Pancreas (tissue), 10 donors: ENCODE measurements around the gene MESD. TPM values are rescaled to one million over a fixed set of nuclear protein-coding genes. Genes with fewer than 3 reads are reported as not detected.

Experiments used
- ATAC-seq, 4 donors: fragments of 200-7000 bp; cut with Tn5 transposase; one replicate each; pipeline versions ENCODE4 v1.8.0 to v1.9.1; 2020; ENCODE audit warnings: mild to moderate bottlenecking in 4 of 4, moderate library complexity in 4 of 4
- DNase-seq, 6 donors: peaks; one replicate each; pipeline ENCODE4 v3.0.0-alpha.2; 2020
- FAIRE-seq: peaks from 2 replicates; lab custom pipeline; 2012; peaks lifted over from hg19 to GRCh38; lab: Jason Lieb, UNC
- H3K27ac ChIP-seq, 4 donors: fragments of 200-600 bp; sonication (generic); 1 replicate in 3 of 4; 2 replicates in 1 of 4; pipeline versions ENCODE4 v1.5.0 to v1.8.0; 2020
- H3K27me3 ChIP-seq, 4 donors: fragments of 200-600 bp; one replicate each; pipeline ENCODE4 v1.8.0; 2021
- H3K36me3 ChIP-seq, 3 donors: fragments of 200-600 bp; sonication (generic) in 1 of 3; one replicate each; pipeline versions ENCODE4 v1.5.0 to v1.8.0; 2020 to 2021
- H3K4me1 ChIP-seq, 3 donors: fragments of 200-600 bp; one replicate each; pipeline ENCODE4 v1.8.0; 2021
- H3K4me3 ChIP-seq, 4 donors: fragments of 200-600 bp; sonication (generic) in 2 of 4; one replicate each; pipeline versions ENCODE4 v1.5.0 to v1.8.0; 2020 to 2021
- H3K9me3 ChIP-seq, 4 donors: fragments of 200-600 bp; one replicate each; pipeline ENCODE4 v1.8.0; 2021
- CTCF ChIP-seq, 4 donors: fragments of 200-600 bp; sonication (generic) in 3 of 4; IDR thresholded peaks; one replicate each; pipeline versions ENCODE4 v1.5.0 to v1.8.0; 2021; ENCODE audit warnings: antibody characterized with exemption in 4 of 4
- WGBS, 2 donors: extraction: QIAGEN DNeasy Blood & Tissue Kit; methylation state at CpG; one replicate each; pipeline ENCODE4 v1.1.7; 2013; 5-methylcytosine and 5-hydroxymethylcytosine counted together
- intact Hi-C, 3 donors: fragments of 100-400 bp; cut with DNase I; formaldehyde crosslinking; loops; one replicate each; pipeline versions ENCODE4 v1.11.1 to v1.14.2; 2022
- polyA plus RNA-seq, 2 donors: library from polyadenylated mRNA; stranded (reverse); fragments of 200-250 nt; gene quantifications; one replicate each; pipeline ENCODE4 v1.2.3, GENCODE V29; 2013
- total RNA-seq, 6 donors: library from RNA; stranded (reverse); fragmentation: NEBNext Ultra II Directional in 4 of 6; extraction: Animal tissue kit (Norgen Biotek cat#: 25700) in 4 of 6; gene quantifications; one replicate each; pipeline versions ENCODE4 v1.2.1 to v1.2.4, GENCODE V29; 2021 to 2023
- donor health status: healthy with polysubstance abuse.
- donor health status: DM: no; HTN: no; CAD: no; lungs with moderate emphysema.
- donor health status: DM: no; HTN: no; CAD: no.
- donor health status: control.
- donor health status: control.
- donor health status: Bipolar disorder and iron deficiency.
- donor health status: DM: yes; HTN: yes; CAD: no.
- donor health status: DM: no; HTN: no; CAD: no.
- donor health status: DM: no; HTN: no; CAD: no.
- donor health status: DM: yes; HTN: yes; CAD: no.

The MESD gene
- total and polyA plus RNA-seq, 8 donors = 10.5 to 18.5 (median 13.1) TPM

GRCh38 chr15:80998251-80998650 is 8.6 kb upstream of the MESD start:
- Histone ChIP-seq H3K9me3 (no peaks in the 10 kb centered on the region), H3K36me3 (no peaks in the 10 kb centered on the region), H3K27me3 (no peaks in the 10 kb centered on the region), H3K27ac (peak overlapping the region in 2 of 4 donors; percentile 14 to 28), H3K4me1 (peaks cover 0 to 13% (median 6%) of the 10 kb centered on the region in 3 donors), H3K4me3 (no peak overlapping the region)
- 71 to 83% methylated on average over 1 of the region's 1 CpG for WGBS, 2 donors
- DNase-seq = no peak
- ATAC-seq = no peak
- FAIRE-seq = no peak
- TF ChIP-seq CTCF (IDR thresholded peaks at IDR 0.05) = no peak
- intact Hi-C loops = no loop called here

GRCh38 chr15:80997692-80998091 is 8.1 kb upstream of the MESD start:
- Histone ChIP-seq H3K27ac (no peak overlapping the region), H3K9me3 (no peaks in the 10 kb centered on the region), H3K27me3 (no peaks in the 10 kb centered on the region), H3K4me3 (no peak overlapping the region), H3K4me1 (peaks cover 0 to 8% (median 3%) of the 10 kb centered on the region in 3 donors), H3K36me3 (no peaks in the 10 kb centered on the region)
- intact Hi-C loops = no loop called here
- WGBS, 2 donors = 98 to 100% methylated on average over 1 of the region's 1 CpG
- FAIRE-seq = no peak
- no peak for ATAC-seq
- TF ChIP-seq CTCF (IDR thresholded peaks at IDR 0.05) = no peak
- DNase-seq = no peak

GRCh38 chr15:80996247-80996646 is 6.6 kb upstream of the MESD start:
- Histone ChIP-seq H3K27ac (no peak overlapping the region), H3K4me3 (no peak overlapping the region), H3K36me3 (no peaks in the 10 kb centered on the region), H3K27me3 (no peaks in the 10 kb centered on the region), H3K4me1 (peaks cover 0 to 12% (median under 1%) of the 10 kb centered on the region in 3 donors), H3K9me3 (no peaks in the 10 kb centered on the region)
- ATAC-seq = no peak
- TF ChIP-seq CTCF (IDR thresholded peaks at IDR 0.05) = peak in 1 of 4 donors; percentile 6
- intact Hi-C loops = no loop called here
- DNase-seq = no peak
- FAIRE-seq = no peak
- 96 to 98% methylated on average over 1 of the region's 1 CpG for WGBS, 2 donors

- DNase-seq = no peak
- H3K36me3 ChIP-seq = no peaks in the 10 kb centered on the region
- H3K27ac ChIP-seq = no peak overlapping the region
- TF ChIP-seq CTCF (IDR thresholded peaks at IDR 0.05) = no peak
- 98 to 100% methylated on average over 1 of the region's 1 CpG for WGBS, 2 donors
- no peaks in the 10 kb centered on the region for H3K9me3 ChIP-seq
- no peak for ATAC-seq
- no peak overlapping the region for H3K4me3 ChIP-seq
- intact Hi-C loops = no loop called here
- H3K4me1 ChIP-seq = peaks cover 7 to 28% (median 11%) of the 10 kb centered on the region in 3 donors
- H3K27me3 ChIP-seq = no peaks in the 10 kb centered on the region
- no peak for FAIRE-seq
These were observed 2.8 kb upstream of the MESD start for GRCh38 chr15:80992441-80992840.

GRCh38 chr15:80992006-80992405 is 2.4 kb upstream of the MESD start:
- FAIRE-seq (no peak), DNase-seq (no peak), ATAC-seq (no peak)
- H3K27ac ChIP-seq = no peak overlapping the region
- H3K9me3 ChIP-seq = no peaks in the 10 kb centered on the region
- H3K27me3 ChIP-seq = no peaks in the 10 kb centered on the region
- no peaks in the 10 kb centered on the region for H3K36me3 ChIP-seq
- no peak overlapping the region for H3K4me3 ChIP-seq
- no peak for TF ChIP-seq CTCF (IDR thresholded peaks at IDR 0.05)
- intact Hi-C loops = no loop called here
- 84 to 85% methylated on average over 4 of the region's 4 CpGs for WGBS, 2 donors
- H3K4me1 ChIP-seq = peaks cover 11 to 31% (median 11%) of the 10 kb centered on the region in 3 donors
